ENCODE data around the gene DLL4.

DLL4 gene

DNA sequence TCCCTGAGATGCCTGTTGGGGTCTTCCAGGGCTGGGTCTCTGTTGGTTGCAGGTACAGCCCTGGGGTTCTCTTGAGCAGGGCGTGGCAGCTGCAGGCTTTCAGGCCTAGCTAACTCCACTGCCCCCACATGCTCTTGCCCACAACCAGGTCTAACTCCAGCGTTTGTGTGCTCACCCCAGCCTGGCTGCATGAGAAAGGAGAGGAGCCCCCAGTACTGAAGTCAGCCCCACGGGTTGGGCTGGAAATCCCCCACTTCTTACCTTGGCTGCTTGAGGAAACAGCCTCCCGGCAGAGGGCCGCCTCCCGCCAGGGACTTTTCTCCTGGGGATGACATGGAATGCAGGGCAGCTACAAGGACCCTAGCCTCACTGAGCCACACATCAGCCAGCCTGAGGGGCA is 16.7 kb upstream of the DLL4 start:
- H3K4me3 ChIP-seq (replicated peaks; ENCODE audit: low read depth, low read length): no peak overlapping the region
- TF ChIP-seq, protein P1, sequence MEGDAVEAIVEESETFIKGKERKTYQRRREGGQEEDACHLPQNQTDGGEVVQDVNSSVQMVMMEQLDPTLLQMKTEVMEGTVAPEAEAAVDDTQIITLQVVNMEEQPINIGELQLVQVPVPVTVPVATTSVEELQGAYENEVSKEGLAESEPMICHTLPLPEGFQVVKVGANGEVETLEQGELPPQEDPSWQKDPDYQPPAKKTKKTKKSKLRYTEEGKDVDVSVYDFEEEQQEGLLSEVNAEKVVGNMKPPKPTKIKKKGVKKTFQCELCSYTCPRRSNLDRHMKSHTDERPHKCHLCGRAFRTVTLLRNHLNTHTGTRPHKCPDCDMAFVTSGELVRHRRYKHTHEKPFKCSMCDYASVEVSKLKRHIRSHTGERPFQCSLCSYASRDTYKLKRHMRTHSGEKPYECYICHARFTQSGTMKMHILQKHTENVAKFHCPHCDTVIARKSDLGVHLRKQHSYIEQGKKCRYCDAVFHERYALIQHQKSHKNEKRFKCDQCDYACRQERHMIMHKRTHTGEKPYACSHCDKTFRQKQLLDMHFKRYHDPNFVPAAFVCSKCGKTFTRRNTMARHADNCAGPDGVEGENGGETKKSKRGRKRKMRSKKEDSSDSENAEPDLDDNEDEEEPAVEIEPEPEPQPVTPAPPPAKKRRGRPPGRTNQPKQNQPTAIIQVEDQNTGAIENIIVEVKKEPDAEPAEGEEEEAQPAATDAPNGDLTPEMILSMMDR (IDR thresholded peaks at IDR 0.05; ENCODE audit: low read depth, low read length, missing control alignments): no peak
- DNase-seq (ENCODE audit: extremely low read depth, low read depth): no peak

DNA sequence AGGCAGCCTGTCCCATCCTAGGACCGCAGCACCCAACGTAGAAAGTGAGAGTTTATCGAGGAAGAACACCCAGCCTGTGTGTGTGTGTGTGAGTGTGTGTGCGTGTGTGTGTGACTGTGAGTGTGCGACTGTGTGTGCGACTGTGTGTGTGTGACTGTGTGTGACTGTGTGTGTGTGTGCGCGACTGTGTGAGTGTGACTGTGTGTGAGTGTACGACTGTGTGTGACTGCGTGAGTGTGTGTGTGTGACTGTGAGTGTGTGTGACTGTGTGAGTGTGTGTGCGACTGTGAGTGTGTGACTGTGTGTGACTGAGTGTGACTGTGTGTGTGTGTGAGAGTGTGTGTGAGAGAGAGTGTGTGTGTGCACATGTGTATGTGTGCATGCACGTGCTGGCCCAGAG is 15.1 kb upstream of the DLL4 start:
- H3K4me3 ChIP-seq (replicated peaks; ENCODE audit: low read depth, low read length): no peak overlapping the region
- no peak for DNase-seq (ENCODE audit: extremely low read depth, low read depth)
- TF ChIP-seq, protein P1 (IDR thresholded peaks at IDR 0.05; ENCODE audit: low read depth, low read length, missing control alignments): no peak

DNA sequence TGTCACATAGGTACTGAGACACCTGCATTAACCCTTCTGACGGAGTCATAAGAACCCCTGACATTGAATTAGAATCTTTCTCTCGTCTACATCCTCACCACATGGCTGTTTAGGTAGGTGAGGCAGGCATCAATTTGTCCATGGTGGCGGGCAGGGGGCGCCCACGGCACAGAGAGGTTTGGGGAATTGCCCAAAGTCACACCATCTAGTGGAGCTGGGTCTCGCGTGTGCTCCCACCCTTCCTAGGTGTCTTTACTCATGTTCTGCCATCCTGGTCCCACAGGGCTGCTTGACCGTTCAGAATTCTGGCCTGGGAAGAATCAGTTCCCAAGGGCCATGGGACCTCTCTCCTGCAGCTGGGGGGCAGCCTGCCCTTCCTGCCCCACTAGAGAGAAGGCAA is 14.7 kb upstream of the DLL4 start:
- TF ChIP-seq, protein P1 (IDR thresholded peaks at IDR 0.05; ENCODE audit: low read depth, low read length, missing control alignments): no peak
- no peak overlapping the region for H3K4me3 ChIP-seq (replicated peaks; ENCODE audit: low read depth, low read length)
- no peak for DNase-seq (ENCODE audit: extremely low read depth, low read depth)

DNA sequence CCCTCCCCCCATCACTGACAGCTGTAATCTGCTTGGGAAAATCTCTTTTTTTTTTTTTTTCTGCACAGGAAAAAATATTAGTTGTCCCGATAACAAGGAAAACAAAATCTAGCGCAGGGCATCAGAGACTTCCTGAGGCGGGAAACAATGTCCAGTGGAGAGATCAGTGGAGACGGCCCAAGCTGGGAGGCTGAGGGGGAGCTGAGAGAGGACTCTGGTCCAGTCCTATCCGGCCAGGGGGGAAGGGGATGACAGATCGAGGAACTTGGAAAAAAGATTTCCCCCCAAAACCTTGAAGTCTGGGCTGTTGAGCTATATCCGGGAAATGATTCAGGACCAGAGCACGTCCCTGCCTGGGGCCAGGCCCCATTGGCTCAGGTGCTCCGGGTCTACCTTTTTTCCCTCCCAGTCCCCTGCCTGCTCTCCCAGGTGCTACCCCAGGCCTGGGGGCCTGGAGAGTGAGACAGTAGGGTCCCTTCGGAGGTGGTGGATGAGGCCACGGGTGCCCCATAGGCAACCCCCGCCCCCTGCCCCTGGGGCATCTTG is 14.0 kb upstream of the DLL4 start:
- TF ChIP-seq, protein P1 (IDR thresholded peaks at IDR 0.05; ENCODE audit: low read depth, low read length, missing control alignments): no peak

DNA sequence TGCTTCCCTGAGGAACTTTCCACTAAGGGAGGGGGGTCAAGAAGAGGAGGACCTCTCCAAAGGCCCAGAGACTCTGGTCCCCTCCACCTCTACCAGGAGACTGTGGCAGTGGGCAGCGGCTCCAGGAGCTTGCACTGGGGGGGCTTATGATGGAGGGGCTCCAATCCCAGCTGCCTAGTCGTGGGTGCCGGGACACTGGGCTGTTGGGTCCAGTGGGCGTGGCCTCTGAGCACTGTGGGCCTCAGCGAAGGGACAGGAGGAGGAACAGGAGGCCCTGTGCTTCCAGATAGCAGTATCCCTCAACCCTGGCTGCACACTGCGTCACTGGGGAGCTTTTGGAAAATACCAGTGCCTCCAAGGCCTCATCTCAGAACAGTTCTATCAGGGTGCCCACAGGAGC is 13.5 kb upstream of the DLL4 start:
- DNase-seq (ENCODE audit: extremely low read depth, low read depth): no peak
- TF ChIP-seq, protein P1 (IDR thresholded peaks at IDR 0.05; ENCODE audit: low read depth, low read length, missing control alignments): no peak
- no peak overlapping the region for H3K4me3 ChIP-seq (replicated peaks; ENCODE audit: low read depth, low read length)

More for the DNA sequence above, 14.0 kb upstream of the DLL4 start:
- no peak overlapping the region for H3K4me3 ChIP-seq (replicated peaks; ENCODE audit: low read depth, low read length)
- DNase-seq (ENCODE audit: extremely low read depth, low read depth): no peak

DNA sequence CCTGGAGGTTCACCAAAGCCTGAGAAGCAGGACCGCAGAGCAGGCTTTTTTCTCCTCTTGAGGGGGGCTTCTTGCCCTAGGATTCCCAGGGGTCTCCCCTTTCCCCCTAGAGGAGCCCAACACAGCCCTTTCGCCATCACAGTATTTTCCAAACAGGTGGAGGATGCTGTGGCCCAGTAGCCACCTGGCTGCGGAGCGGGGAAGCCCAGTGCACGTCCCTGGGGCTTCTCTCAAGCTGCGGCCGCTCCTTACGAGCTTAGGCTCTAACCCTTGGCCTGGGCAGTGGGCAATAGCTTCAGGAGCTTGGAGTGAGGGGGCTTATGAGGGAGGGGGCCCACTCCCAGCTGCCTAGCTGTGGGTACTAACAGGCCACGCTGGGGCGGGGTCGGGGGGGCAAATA is 11.6 kb upstream of the DLL4 start:
- DNase-seq (ENCODE audit: extremely low read depth, low read depth): no peak

More for the DNA sequence above, 11.6 kb upstream of the DLL4 start:
- TF ChIP-seq, protein P1 (IDR thresholded peaks at IDR 0.05; ENCODE audit: low read depth, low read length, missing control alignments): no peak
- H3K4me3 ChIP-seq (replicated peaks; ENCODE audit: low read depth, low read length): no peak overlapping the region

Measured in HFF-Myc (cell line).